Stimulated activated naive CD8-positive, alpha-beta T cell treated with anti-CD3 and anti-CD28 coated beads, Interleukin-15, amount 100 ng/mL, for 72 hours (primary cell): Measurements from ENCODE around the gene DIRAS2.

Experiments
- ATAC-seq: fragments of 150-1000 bp; cut with Tn5 transposase; 2 replicates; pipeline ENCODE4 v1.10.0; 2021; ENCODE audit warnings: mild to moderate bottlenecking, moderate library complexity
- DNase-seq, 2 donors: peaks; one replicate each; pipeline ENCODE4 v3.0.0; 2021 to 2022
- H3K27ac Mint-ChIP-seq, 2 donors: one replicate each; pipeline ENCODE4 v1.8.0; 2022; ENCODE audit warnings: mild to moderate bottlenecking in 2 of 2, mixed read lengths in 2 of 2, moderate library complexity in 2 of 2
- H3K27me3 Mint-ChIP-seq: one replicate; pipeline ENCODE4 v1.8.0; 2022; ENCODE audit warnings: mixed read lengths
- H3K4me1 Mint-ChIP-seq: one replicate; pipeline ENCODE4 v1.8.0; 2022; ENCODE audit warnings: mild to moderate bottlenecking, mixed read lengths
- H3K4me3 Mint-ChIP-seq, 2 donors: one replicate each; pipeline ENCODE4 v1.8.0; 2022; ENCODE audit warnings: mild to moderate bottlenecking in 2 of 2, mixed read lengths in 2 of 2, moderate library complexity in 1 of 2
- H3K9me3 Mint-ChIP-seq, 2 donors: one replicate each; pipeline ENCODE4 v1.8.0; 2022; ENCODE audit warnings: mixed read lengths in 2 of 2

The DIRAS2 gene

GRCh38 chr9:90578126-90578815, 64.4 kb downstream of the DIRAS2 start:
- no peak for DNase-seq
- no peaks in the 10 kb centered on the region for H3K9me3 Mint-ChIP-seq
- H3K27me3 Mint-ChIP-seq: peaks cover 11% of the 10 kb centered on the region
- H3K4me3 Mint-ChIP-seq: no peak overlapping the region
- no peaks in the 10 kb centered on the region for H3K4me1 Mint-ChIP-seq
- H3K27ac Mint-ChIP-seq: no peak overlapping the region
- ATAC-seq: no peak

DNA sequence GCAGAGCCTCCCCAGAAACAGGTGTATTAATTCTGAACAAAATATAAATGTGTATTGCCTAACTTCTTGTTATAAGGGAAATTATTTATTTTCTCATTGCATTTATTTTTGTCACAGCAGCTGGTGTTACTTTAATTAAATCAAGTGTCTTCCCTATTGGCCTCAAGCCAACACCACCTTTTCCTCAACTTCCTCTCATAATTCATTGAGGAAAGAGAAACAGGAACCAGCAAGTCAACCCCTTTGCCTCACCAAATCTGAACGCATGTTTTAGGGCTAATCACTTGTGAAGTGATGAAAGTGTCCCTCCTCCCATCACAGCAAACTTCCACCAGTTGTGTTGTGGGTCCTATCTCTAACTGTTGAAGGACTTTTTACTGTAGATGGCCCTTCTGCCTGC, 73.1 kb downstream of the DIRAS2 start:
- Mint-ChIP-seq H3K4me3 (no peak overlapping the region), H3K4me1 (no peaks in the 10 kb centered on the region), H3K9me3 (no peaks in the 10 kb centered on the region), H3K27ac (no peak overlapping the region), H3K27me3 (peaks cover 21% of the 10 kb centered on the region)
- DNase-seq (no peak), ATAC-seq (no peak)

- H3K4me3 Mint-ChIP-seq: no peak overlapping the region
- DNase-seq: no peak
- H3K9me3 Mint-ChIP-seq: no peaks in the 10 kb centered on the region
- peaks cover 21% of the 10 kb centered on the region for H3K27me3 Mint-ChIP-seq
- H3K27ac Mint-ChIP-seq: no peak overlapping the region
- H3K4me1 Mint-ChIP-seq: no peaks in the 10 kb centered on the region
- no peak for ATAC-seq
These were observed 74.0 kb downstream of the DIRAS2 start for GRCh38 chr9:90568667-90569066.

DNA sequence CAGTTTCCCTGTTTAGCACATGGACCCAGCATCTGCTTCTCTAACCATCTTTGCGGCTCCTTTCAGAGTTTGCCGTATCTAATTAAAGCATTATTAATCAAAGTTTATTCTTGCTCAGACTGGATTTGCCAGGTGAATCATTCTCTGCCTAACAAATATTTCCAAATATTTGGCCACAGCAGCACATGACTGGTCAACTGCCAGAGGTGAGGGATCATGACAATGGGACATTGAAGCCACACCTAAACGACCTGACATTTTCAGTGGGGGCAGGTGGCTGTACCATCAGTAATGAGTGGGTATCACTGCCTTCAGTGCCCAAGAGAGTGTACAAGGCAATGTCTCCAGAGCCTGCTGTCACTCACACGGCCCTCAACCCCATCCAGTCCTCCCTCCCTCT, 80.4 kb downstream of the DIRAS2 start:
- Mint-ChIP-seq H3K27ac (no peak overlapping the region), H3K9me3 (no peaks in the 10 kb centered on the region), H3K4me1 (no peaks in the 10 kb centered on the region), H3K27me3 (peaks cover 7% of the 10 kb centered on the region), H3K4me3 (no peak overlapping the region)
- ATAC-seq (no peak), DNase-seq (no peak)
